NB4 (cell line): ENCODE measurements around the gene ZNF724.

ENCODE experiments used
- MYC ChIP-seq: IDR thresholded peaks from 2 replicates; pipeline ENCODE4 v1.6.1; 2011; ENCODE audit warnings: low read depth, low read length
- POLR2A ChIP-seq: IDR thresholded peaks from 2 replicates; pipeline ENCODE4 v1.6.1; 2011; ENCODE audit warnings: mild to moderate bottlenecking; ENCODE audit not compliant: insufficient read length; ENCODE audit errors: extremely low read depth
- TF ChIP-seq, protein P1 (sequence below): IDR thresholded peaks from one replicate; pipeline ENCODE4 v1.5.1; 2012; ENCODE audit warnings: low read depth, low read length
- TF ChIP-seq, protein P2 (sequence below): IDR thresholded peaks from 2 replicates; pipeline ENCODE4 v1.6.1; 2011; ENCODE audit warnings: low read depth, low read length

DNA sequence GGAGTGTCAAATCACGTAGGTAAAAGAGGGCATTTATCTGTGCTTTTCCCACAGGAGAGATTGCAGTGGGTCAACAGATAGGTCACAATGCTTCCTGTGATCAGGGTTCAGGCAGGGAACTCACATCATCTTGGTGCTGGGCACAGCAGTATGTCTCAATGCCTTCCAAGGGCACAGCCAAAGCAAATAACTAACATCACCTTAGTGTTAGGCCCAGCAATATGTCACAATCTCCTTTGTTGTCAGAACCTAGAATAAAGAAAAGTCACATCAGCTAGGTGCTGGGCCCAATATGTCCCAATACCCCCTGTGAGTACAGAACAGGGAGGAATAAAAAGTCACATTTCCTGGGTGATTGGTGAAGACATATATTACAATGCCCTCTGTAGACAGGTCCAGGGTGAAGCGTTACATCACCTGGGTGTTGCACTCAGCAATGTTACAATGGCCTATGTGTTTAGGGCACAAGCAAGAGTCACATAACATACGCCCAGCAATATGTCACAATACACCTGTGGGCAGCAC is 11.4 kb upstream of the ZNF724 start:
- TF ChIP-seq, protein P1, sequence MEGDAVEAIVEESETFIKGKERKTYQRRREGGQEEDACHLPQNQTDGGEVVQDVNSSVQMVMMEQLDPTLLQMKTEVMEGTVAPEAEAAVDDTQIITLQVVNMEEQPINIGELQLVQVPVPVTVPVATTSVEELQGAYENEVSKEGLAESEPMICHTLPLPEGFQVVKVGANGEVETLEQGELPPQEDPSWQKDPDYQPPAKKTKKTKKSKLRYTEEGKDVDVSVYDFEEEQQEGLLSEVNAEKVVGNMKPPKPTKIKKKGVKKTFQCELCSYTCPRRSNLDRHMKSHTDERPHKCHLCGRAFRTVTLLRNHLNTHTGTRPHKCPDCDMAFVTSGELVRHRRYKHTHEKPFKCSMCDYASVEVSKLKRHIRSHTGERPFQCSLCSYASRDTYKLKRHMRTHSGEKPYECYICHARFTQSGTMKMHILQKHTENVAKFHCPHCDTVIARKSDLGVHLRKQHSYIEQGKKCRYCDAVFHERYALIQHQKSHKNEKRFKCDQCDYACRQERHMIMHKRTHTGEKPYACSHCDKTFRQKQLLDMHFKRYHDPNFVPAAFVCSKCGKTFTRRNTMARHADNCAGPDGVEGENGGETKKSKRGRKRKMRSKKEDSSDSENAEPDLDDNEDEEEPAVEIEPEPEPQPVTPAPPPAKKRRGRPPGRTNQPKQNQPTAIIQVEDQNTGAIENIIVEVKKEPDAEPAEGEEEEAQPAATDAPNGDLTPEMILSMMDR = no peak
- TF ChIP-seq, protein P2, sequence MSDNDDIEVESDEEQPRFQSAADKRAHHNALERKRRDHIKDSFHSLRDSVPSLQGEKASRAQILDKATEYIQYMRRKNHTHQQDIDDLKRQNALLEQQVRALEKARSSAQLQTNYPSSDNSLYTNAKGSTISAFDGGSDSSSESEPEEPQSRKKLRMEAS = no peak
- TF ChIP-seq POLR2A (no peak), MYC (no peak)
